Esophagus squamous epithelium (tissue), 5 donors: ENCODE measurements around the gene SPEN. TPM values are rescaled to one million over a fixed set of nuclear protein-coding genes. Genes with fewer than 3 reads are reported as not detected.

Experiments used
- DNase-seq: peaks from one replicate; lab custom pipeline; 2025; lab: John Stamatoyannopoulos, UW
- H3K27ac ChIP-seq, 4 donors: fragments of 200-600 bp; sonication (generic); one replicate each; pipeline ENCODE4 v1.5.1; 2016 to 2019; ENCODE audit warnings: mild to moderate bottlenecking in 1 of 4
- H3K27me3 ChIP-seq, 4 donors: fragments of 200-600 bp; sonication (generic); 1 replicate in 3 of 4; 2 replicates in 1 of 4; pipeline versions ENCODE4 v1.5.1 to v1.6.0; 2017 to 2021; ENCODE audit warnings: antibody characterized with exemption in 1 of 4
- H3K36me3 ChIP-seq, 3 donors: fragments of 200-600 bp; sonication (generic); one replicate each; pipeline ENCODE4 v1.5.1; 2016 to 2019
- H3K4me1 ChIP-seq, 3 donors: fragments of 200-600 bp; sonication (generic); one replicate each; pipeline ENCODE4 v1.5.1; 2017 to 2019
- H3K4me3 ChIP-seq, 4 donors: fragments of 200-600 bp; sonication (generic); 1 replicate in 3 of 4; 2 replicates in 1 of 4; pipeline ENCODE4 v1.5.1; 2016 to 2019; ENCODE audit warnings: mild to moderate bottlenecking in 2 of 4, moderate library complexity in 1 of 4
- H3K9me3 ChIP-seq, 3 donors: fragments of 200-600 bp; sonication (generic); one replicate each; pipeline ENCODE4 v1.5.1; 2016 to 2019
- CTCF ChIP-seq, 6 experiments: fragments of 450-650 bp in 4 of 6; fragments of 200-600 bp in 2 of 6; sonication (generic) in 2 of 6; IDR thresholded peaks; one replicate each; pipeline ENCODE4 v1.5.1; 2016 to 2019; ENCODE audit warnings: antibody characterized with exemption in 6 of 6, mild to moderate bottlenecking in 4 of 6, moderate library complexity in 4 of 6
- POLR2A ChIP-seq, 4 donors: fragments of 450-650 bp; IDR thresholded peaks; one replicate each; pipeline ENCODE4 v1.6.1; 2017; ENCODE audit warnings: antibody characterized with exemption in 4 of 4, mild to moderate bottlenecking in 4 of 4, moderate library complexity in 3 of 4
- WGBS, 2 donors: methylation state at CpG; one replicate each; pipeline ENCODE4 v1.1.5; 2018; 5-methylcytosine and 5-hydroxymethylcytosine counted together
- intact Hi-C: fragments of 100-400 bp; cut with DNase I; formaldehyde crosslinking; loops from one replicate; pipeline ENCODE4 v1.15.0; 2022
- total RNA-seq, 4 donors: library from RNA; depleted of rRNA; stranded (reverse); fragments of >200 nt; gene quantifications; one replicate each; pipeline ENCODE4 v1.1.0, GENCODE V29; 2016
- donor health status: DM: yes; HTN: yes; CAD: no.

Gene SPEN
- total RNA-seq, 4 donors from 2014 or later, result 22.4 to 36.0 (median 30.5) TPM

GRCh38 chr1:15945011-15945831 lies 97.7 kb downstream of the SPEN start:
- no peak overlapping the region for H3K27ac ChIP-seq
- no peaks in the 10 kb centered on the region for H3K9me3 ChIP-seq
- peaks cover 17 to 31% (median 25%) of the 10 kb centered on the region in 3 donors for H3K4me1 ChIP-seq
- no peak for DNase-seq
- peaks cover 40 to 81% (median 69%) of the 10 kb centered on the region in 3 donors for H3K36me3 ChIP-seq
- no peaks in the 10 kb centered on the region for H3K27me3 ChIP-seq
- intact Hi-C loops, result no loop called here
- no peak for TF ChIP-seq CTCF (IDR thresholded peaks at IDR 0.05)
- no peak for TF ChIP-seq POLR2A (IDR thresholded peaks at IDR 0.05)
- no peak overlapping the region for H3K4me3 ChIP-seq
- WGBS, 2 donors, result 76 to 88% methylated on average over 4 to 11 of the region's 39 CpGs

GRCh38 chr1:15945832-15946448 lies 98.4 kb downstream of the SPEN start:
- no peak overlapping the region for H3K4me3 ChIP-seq
- H3K9me3 ChIP-seq, result no peaks in the 10 kb centered on the region
- intact Hi-C loops, result no loop called here
- no peak overlapping the region for H3K27ac ChIP-seq
- no peaks in the 10 kb centered on the region for H3K27me3 ChIP-seq
- H3K36me3 ChIP-seq, result peaks cover 40 to 74% (median 61%) of the 10 kb centered on the region in 3 donors
- WGBS, 2 donors, result 87% methylated on average over 6 of the region's 17 CpGs; no CpG with 5 or more reads in 1 of the 2 donors
- no peak for DNase-seq
- TF ChIP-seq POLR2A (IDR thresholded peaks at IDR 0.05), result no peak
- TF ChIP-seq CTCF (IDR thresholded peaks at IDR 0.05), result no peak
- peaks cover 24 to 38% (median 32%) of the 10 kb centered on the region in 3 donors for H3K4me1 ChIP-seq

GRCh38 chr1:15946571-15947381 lies 99.3 kb downstream of the SPEN start:
- no peak overlapping the region for H3K27ac ChIP-seq
- peaks cover 40 to 65% (median 53%) of the 10 kb centered on the region in 3 donors for H3K36me3 ChIP-seq
- H3K27me3 ChIP-seq, result no peaks in the 10 kb centered on the region
- TF ChIP-seq POLR2A (IDR thresholded peaks at IDR 0.05) (no peak), CTCF (IDR thresholded peaks at IDR 0.05) (no peak)
- intact Hi-C loops, result no loop called here
- 93 to 94% methylated on average over 5 to 8 of the region's 18 CpGs for WGBS, 2 donors
- no peak overlapping the region for H3K4me3 ChIP-seq
- no peaks in the 10 kb centered on the region for H3K9me3 ChIP-seq
- H3K4me1 ChIP-seq, result peaks cover 33 to 47% (median 40%) of the 10 kb centered on the region in 3 donors
- no peak for DNase-seq

- H3K4me1 ChIP-seq, result peaks cover 40 to 54% (median 48%) of the 10 kb centered on the region in 3 donors
- TF ChIP-seq CTCF (IDR thresholded peaks at IDR 0.05), result no peak
- TF ChIP-seq POLR2A (IDR thresholded peaks at IDR 0.05), result no peak
- H3K4me3 ChIP-seq, result no peak overlapping the region
- intact Hi-C loops, result no loop called here
- H3K9me3 ChIP-seq, result no peaks in the 10 kb centered on the region
- 81 to 82% methylated on average over 9 to 10 of the region's 10 CpGs for WGBS, 2 donors
- DNase-seq, result no peak
- peak overlapping the region; percentile 89 to 97 (median 96) for H3K27ac ChIP-seq
- H3K27me3 ChIP-seq, result no peaks in the 10 kb centered on the region
- H3K36me3 ChIP-seq, result peaks cover 40 to 58% (median 45%) of the 10 kb centered on the region in 3 donors
Observed at GRCh38 chr1:15947382-15948090, 100.0 kb downstream of the SPEN start.
